Measurements from ENCODE around the gene CSF3. TPM values are rescaled to one million over a fixed set of nuclear protein-coding genes. Genes with fewer than 3 reads are reported as not detected.

CSF3 gene
- total and polyA plus RNA-seq, 2 donors (not counting 1 experiment from before 2014, with no cell fraction given) = not detected

DNA sequence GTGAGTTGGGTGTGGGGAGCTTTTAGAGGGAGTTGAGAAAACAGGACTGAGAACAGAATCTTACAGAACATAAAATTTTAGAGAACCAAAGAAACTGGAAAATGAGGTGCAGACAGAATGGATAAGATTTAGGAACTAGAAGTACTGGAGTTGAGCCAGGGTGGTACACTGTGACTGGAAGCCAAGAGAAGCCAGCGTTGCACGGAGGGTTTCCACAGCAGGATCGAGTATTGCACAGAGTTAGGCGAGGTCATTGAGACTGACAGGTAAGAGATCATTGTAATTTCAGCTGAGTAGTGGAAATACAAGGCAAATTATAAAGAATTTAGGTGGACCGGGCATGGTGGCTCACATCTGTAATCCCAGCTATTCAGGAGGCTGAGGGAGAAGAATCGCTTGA is 45.9 kb upstream of the CSF3 start:
- no peak overlapping the region for H2AFZ ChIP-seq (ENCODE audit: low read length)
- no peaks in the 10 kb centered on the region for H3K79me2 ChIP-seq (ENCODE audit: control insufficient read depth, insufficient read depth, low read length)
- no peak for TF ChIP-seq EZH2 (IDR thresholded peaks at IDR 0.05; ENCODE audit: low read length, missing control alignments)
- TF ChIP-seq, protein P1, sequence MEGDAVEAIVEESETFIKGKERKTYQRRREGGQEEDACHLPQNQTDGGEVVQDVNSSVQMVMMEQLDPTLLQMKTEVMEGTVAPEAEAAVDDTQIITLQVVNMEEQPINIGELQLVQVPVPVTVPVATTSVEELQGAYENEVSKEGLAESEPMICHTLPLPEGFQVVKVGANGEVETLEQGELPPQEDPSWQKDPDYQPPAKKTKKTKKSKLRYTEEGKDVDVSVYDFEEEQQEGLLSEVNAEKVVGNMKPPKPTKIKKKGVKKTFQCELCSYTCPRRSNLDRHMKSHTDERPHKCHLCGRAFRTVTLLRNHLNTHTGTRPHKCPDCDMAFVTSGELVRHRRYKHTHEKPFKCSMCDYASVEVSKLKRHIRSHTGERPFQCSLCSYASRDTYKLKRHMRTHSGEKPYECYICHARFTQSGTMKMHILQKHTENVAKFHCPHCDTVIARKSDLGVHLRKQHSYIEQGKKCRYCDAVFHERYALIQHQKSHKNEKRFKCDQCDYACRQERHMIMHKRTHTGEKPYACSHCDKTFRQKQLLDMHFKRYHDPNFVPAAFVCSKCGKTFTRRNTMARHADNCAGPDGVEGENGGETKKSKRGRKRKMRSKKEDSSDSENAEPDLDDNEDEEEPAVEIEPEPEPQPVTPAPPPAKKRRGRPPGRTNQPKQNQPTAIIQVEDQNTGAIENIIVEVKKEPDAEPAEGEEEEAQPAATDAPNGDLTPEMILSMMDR (conservative IDR thresholded peaks at IDR 0.05 in 1 of 2, IDR thresholded peaks at IDR 0.05 in 1 of 2; ENCODE audit: low read depth in 1 of 2, low read length in 2 of 2) = no peak
- no peak overlapping the region for H3K4me3 ChIP-seq (replicated peaks in 1 of 4; ENCODE audit: control extremely low read depth in 1 of 4, insufficient read depth in 1 of 4, low read depth in 3 of 4, low read length in 4 of 4)
- H3K27me3 ChIP-seq (ENCODE audit: control insufficient read depth, insufficient read depth, low read length) = peaks cover 31% of the 10 kb centered on the region
- DNase-seq (ENCODE audit: low read depth in 2 of 2) = no peak
- no peaks in the 10 kb centered on the region for H3K9me3 ChIP-seq (ENCODE audit: control insufficient read depth, insufficient read depth, low read depth, low read length)
- H3K9ac ChIP-seq (ENCODE audit: insufficient read depth, low read length) = no peak overlapping the region
- H3K27ac ChIP-seq (ENCODE audit: insufficient read depth, low read length) = no peak overlapping the region
- H3K4me1 ChIP-seq (ENCODE audit: control insufficient read depth, extremely low read depth, insufficient read depth, low read length) = no peaks in the 10 kb centered on the region
- no peak overlapping the region for H3K4me2 ChIP-seq (ENCODE audit: extremely low read depth, insufficient read depth, low read length)
- H3K36me3 ChIP-seq (ENCODE audit: control insufficient read depth, insufficient read depth, low read length) = no peaks in the 10 kb centered on the region
- no peaks in the 10 kb centered on the region for H4K20me1 ChIP-seq (ENCODE audit: control insufficient read depth, extremely low read depth, insufficient read depth, low read length)

DNA sequence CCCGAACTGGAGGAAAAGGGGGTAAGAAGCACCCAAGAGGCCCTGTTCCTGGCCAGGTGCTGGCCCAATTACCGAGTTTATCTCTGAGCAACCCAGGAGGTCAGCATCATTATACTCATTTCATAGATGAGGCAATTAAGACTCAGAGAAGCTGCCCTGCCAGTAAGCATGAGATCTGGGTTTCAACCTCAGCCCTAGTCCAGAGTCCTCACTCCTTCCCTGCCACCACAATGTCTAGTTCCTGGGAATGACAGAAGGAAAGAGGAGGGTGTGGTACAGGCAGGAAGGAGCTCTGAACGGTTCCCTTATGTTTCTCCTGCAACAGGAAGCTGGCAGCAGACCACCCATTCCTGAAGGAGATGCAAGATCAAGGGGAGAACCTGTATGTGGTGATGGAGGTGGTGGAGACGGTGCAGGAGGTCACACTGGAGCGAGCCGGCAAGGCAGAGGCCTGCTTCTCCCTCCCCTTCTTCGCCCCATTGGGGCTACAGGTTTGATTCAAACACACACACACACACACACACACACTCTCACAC is 45.0 kb upstream of the CSF3 start:
- Histone ChIP-seq H4K20me1 (ENCODE audit: control insufficient read depth, extremely low read depth, insufficient read depth, low read length) (no peaks in the 10 kb centered on the region), H3K27ac (ENCODE audit: insufficient read depth, low read length) (no peak overlapping the region), H3K79me2 (ENCODE audit: control insufficient read depth, insufficient read depth, low read length) (no peaks in the 10 kb centered on the region), H3K4me3 (replicated peaks in 1 of 4; ENCODE audit: control extremely low read depth in 1 of 4, insufficient read depth in 1 of 4, low read depth in 3 of 4, low read length in 4 of 4) (no peak overlapping the region), H2AFZ (ENCODE audit: low read length) (no peak overlapping the region), H3K9ac (ENCODE audit: insufficient read depth, low read length) (no peak overlapping the region), H3K4me2 (ENCODE audit: extremely low read depth, insufficient read depth, low read length) (no peak overlapping the region), H3K9me3 (ENCODE audit: control insufficient read depth, insufficient read depth, low read depth, low read length) (no peaks in the 10 kb centered on the region), H3K36me3 (ENCODE audit: control insufficient read depth, insufficient read depth, low read length) (no peaks in the 10 kb centered on the region), H3K4me1 (ENCODE audit: control insufficient read depth, extremely low read depth, insufficient read depth, low read length) (no peaks in the 10 kb centered on the region), H3K27me3 (ENCODE audit: control insufficient read depth, insufficient read depth, low read length) (peaks cover 31% of the 10 kb centered on the region)
- DNase-seq (ENCODE audit: low read depth in 2 of 2) = no peak
- TF ChIP-seq, protein P1 (conservative IDR thresholded peaks at IDR 0.05 in 1 of 2, IDR thresholded peaks at IDR 0.05 in 1 of 2; ENCODE audit: low read depth in 1 of 2, low read length in 2 of 2) = no peak
- TF ChIP-seq EZH2 (IDR thresholded peaks at IDR 0.05; ENCODE audit: low read length, missing control alignments) = no peak

DNA sequence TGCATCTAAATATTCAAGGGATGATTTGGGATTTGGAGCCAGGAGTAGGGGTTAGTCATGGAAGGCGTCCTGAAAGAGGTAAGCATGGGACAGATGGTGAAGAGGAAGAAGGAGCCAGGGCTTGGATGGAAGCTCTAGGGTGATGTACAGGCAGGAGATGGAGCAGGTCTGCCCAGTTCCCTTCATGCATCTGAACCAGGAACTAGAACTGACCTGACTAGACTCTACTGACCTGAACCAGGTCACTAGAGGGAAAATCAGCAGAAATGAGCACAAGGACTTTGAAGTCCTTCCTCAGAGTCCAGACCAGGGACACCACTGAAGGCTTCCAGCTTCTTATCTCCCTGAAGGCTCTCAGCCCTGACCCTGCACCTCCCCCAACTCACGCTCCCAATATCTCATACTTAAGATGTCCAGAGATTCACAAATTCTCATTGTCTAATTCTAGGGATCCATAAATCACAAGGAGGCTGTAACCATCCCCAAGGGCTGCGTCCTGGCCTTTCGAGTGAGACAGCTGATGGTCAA is 44.1 kb upstream of the CSF3 start:
- DNase-seq (ENCODE audit: low read depth in 2 of 2) = no peak
- Histone ChIP-seq H3K79me2 (ENCODE audit: control insufficient read depth, insufficient read depth, low read length) (no peaks in the 10 kb centered on the region), H3K4me3 (replicated peaks in 1 of 4; ENCODE audit: control extremely low read depth in 1 of 4, insufficient read depth in 1 of 4, low read depth in 3 of 4, low read length in 4 of 4) (no peak overlapping the region), H3K9ac (ENCODE audit: insufficient read depth, low read length) (no peak overlapping the region), H4K20me1 (ENCODE audit: control insufficient read depth, extremely low read depth, insufficient read depth, low read length) (no peaks in the 10 kb centered on the region), H3K27me3 (ENCODE audit: control insufficient read depth, insufficient read depth, low read length) (peaks cover 26% of the 10 kb centered on the region), H2AFZ (ENCODE audit: low read length) (no peak overlapping the region), H3K9me3 (ENCODE audit: control insufficient read depth, insufficient read depth, low read depth, low read length) (no peaks in the 10 kb centered on the region), H3K4me2 (ENCODE audit: extremely low read depth, insufficient read depth, low read length) (no peak overlapping the region), H3K36me3 (ENCODE audit: control insufficient read depth, insufficient read depth, low read length) (no peaks in the 10 kb centered on the region), H3K27ac (ENCODE audit: insufficient read depth, low read length) (no peak overlapping the region), H3K4me1 (ENCODE audit: control insufficient read depth, extremely low read depth, insufficient read depth, low read length) (no peaks in the 10 kb centered on the region)
- TF ChIP-seq, protein P1 (conservative IDR thresholded peaks at IDR 0.05 in 1 of 2, IDR thresholded peaks at IDR 0.05 in 1 of 2; ENCODE audit: low read depth in 1 of 2, low read length in 2 of 2) = no peak
- no peak for TF ChIP-seq EZH2 (IDR thresholded peaks at IDR 0.05; ENCODE audit: low read length, missing control alignments)
